Epithelial cell of esophagus (primary cell): Measurements from ENCODE around the gene NOXRED1.
A peak's percentile ranks its signal among the peaks of the same experiment; 100 is the strongest.

ENCODE experiments used
- DNase-seq: peaks from one replicate; pipeline ENCODE4 v3.0.0; 2010; ENCODE audit warnings: low read depth
- H3K4me3 ChIP-seq: 2 replicates; pipeline ENCODE4 v1.5.1; 2011; ENCODE audit warnings: mild to moderate bottlenecking, low read length, control low read depth
- TF ChIP-seq, protein P1 (sequence below): IDR thresholded peaks from 2 replicates; pipeline ENCODE4 v1.5.1; 2011; ENCODE audit warnings: low read depth, mild to moderate bottlenecking, low read length, control low read depth, inconsistent platforms; ENCODE audit not compliant: insufficient read depth; ENCODE audit errors: missing control alignments

Gene NOXRED1

DNA sequence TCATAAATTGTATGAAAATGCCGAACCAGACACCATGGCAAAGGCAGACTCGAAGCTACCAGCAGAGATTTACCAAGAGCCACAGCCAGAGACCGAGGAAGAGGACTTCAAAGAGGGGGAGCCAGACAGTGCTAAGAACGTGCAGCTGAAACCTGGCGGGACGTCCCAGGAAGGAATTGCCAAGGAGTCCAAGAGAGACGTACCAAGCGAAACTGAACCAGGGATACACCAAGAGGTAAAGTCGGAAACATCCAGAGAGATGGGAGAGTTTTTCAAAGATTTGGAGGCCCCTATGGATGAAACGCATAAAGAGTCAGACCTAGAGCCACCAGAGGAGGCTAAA is 45.9 kb downstream of the NOXRED1 start:
- TF ChIP-seq, protein P1, sequence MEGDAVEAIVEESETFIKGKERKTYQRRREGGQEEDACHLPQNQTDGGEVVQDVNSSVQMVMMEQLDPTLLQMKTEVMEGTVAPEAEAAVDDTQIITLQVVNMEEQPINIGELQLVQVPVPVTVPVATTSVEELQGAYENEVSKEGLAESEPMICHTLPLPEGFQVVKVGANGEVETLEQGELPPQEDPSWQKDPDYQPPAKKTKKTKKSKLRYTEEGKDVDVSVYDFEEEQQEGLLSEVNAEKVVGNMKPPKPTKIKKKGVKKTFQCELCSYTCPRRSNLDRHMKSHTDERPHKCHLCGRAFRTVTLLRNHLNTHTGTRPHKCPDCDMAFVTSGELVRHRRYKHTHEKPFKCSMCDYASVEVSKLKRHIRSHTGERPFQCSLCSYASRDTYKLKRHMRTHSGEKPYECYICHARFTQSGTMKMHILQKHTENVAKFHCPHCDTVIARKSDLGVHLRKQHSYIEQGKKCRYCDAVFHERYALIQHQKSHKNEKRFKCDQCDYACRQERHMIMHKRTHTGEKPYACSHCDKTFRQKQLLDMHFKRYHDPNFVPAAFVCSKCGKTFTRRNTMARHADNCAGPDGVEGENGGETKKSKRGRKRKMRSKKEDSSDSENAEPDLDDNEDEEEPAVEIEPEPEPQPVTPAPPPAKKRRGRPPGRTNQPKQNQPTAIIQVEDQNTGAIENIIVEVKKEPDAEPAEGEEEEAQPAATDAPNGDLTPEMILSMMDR = no peak
- peak overlapping the region; percentile 91 for H3K4me3 ChIP-seq
- no peak for DNase-seq

DNA sequence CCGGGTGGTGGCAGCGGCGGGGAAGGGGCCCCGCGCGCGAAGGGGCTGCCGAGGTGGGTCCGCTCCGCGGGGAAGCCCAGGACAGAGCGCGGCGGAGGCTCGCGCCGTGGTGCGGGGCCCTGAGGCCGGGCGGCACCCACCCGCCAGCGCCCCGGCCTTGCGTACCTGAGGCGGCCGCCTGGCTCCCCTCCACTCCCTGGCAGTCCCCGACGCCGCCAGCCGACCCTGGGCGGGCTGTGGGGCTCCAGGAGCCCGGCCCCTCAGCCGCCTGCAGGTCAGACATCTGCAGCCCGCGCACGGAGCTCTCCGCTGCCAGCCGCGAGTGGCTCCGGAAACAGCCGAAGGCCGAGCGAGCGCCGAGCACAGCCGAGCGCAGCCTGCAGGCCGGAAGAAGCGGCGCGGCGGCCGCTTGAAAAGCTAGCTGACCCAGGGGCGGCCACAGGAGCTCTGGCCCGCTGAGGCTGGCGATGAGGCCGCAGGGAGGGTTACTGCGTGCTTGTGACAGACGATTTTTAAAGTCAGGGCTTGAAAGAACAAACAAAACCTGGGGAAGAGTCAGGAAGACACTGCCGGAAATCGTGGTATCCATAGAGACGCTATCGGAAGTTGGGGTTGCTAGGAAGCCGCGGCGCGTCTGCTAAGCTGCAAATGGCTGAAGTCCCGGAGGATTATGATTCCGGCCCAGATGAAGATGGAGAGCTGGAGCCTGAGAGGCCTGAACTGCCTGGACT is 46.4 kb downstream of the NOXRED1 start, which contains the start of the genes SAMD15 and TMED8:
TSS of gene SAMD15 (plus strand) at position 609 of the 731 bp plus-strand sequence. CDS start at position 649, 40 bp downstream.
TSS of gene TMED8 (minus strand) at position 324 of the 731 bp plus-strand sequence. CDS start at position 283, 41 bp downstream.
- TF ChIP-seq, protein P1 = peak; percentile 15
- H3K4me3 ChIP-seq = peak within 1 kb of the TSS; percentile 91
- peak; percentile 88 for DNase-seq

DNA sequence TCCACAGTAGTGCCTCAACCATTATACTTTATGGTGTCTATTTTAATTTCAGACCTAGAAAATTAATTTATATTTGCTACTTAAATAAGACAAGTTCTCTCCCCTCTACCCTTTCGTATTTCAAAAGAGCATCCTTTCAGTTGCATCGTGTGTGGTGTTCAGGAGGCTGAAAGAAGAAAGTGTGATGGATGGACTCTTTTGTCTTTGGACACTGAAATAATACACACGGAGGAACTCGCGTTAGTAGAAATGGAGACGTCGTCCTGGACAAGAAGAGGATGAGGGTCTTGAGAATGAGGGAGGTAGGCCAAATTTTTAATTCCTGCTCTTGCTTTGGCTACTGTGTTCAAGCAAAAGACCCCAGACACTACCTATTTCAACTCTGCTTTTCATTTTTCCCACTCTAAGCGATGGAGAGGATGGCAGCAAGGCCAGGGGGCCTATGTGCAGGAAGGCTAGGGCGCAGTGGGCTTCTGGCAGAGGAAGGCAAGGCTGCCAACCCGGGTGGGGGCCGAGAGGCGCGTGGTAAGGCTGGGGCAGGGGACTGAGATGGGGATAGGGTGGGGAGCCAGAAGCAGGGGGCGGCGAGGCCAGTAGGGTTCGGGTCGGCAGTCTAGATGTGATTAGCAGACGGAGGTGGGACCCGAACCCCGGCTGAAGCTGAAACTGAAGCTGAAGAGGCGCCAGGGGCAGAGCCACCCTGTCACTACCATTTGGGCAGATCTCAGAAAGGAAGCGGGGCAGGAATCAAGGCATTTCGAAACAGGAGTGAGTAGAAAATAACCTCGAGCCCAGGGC is 47.2 kb downstream of the NOXRED1 start:
- DNase-seq = peak; percentile 17
- TF ChIP-seq, protein P1 = no peak
- peak overlapping the region; percentile 91 for H3K4me3 ChIP-seq

DNA sequence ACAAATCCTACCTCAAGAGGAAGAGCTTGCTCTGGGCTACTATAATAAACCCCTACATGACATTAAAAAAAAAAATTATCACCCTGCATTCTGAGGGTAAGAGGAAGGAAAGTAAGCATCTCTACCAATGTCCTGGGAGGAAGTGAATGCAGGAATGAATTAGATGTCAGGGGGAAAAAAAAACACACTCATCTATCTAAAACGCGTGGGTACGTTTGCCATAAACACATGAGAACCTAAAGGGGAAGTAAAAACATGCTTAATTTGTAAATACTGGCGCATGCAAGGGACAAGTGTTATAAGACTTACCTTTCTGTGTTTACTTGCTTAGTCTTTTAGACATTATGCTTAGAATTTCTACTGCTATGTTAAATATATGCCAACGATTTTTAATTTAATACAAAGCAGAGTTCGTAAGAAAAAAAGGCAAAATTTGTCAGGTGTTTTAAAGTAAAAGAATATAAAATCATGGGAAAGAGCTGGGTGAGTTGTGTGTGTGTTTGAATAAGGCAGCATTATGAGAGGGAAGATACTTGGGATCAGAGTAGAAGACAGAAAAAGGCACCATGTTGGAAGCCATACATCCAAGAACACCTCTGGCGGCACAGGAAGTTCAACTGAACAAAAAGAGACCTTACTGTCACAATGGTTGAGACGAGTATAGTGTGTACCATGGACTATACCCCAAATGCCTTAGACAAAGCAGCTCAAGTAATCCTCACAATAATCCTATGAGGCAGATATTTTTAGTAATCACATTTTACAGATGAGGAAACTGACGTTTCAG is 48.0 kb downstream of the NOXRED1 start:
- no peak for DNase-seq
- H3K4me3 ChIP-seq = peak overlapping the region; percentile 91

DNA sequence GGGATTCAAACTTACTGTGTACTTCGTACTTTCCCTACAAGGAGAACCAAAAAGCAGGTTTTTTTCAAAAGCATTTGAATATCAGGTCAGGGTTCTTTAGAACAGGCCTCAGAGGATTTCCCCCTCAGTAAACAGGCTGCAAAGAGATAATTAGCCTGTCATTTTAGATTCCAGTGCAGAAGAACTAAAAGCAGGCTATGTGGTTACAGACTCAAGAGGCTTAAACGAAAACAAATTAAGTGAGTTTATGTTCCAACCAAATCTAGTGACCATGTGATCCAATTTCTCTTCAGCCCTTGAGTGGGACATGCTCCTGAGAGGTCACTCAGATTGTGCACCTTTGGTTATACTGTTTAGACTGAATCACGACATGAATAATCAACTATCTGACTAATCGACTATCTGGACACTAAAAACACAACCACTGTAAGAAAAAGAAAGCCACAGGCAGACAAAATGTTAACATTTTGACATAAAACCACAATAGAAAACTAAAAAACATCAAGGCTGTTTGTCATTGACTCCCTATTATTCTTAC is 51.0 kb downstream of the NOXRED1 start:
- TF ChIP-seq, protein P1 = no peak
- peak; percentile 4 for DNase-seq
- H3K4me3 ChIP-seq = no peak overlapping the region

More for the DNA sequence above, 48.0 kb downstream of the NOXRED1 start:
- TF ChIP-seq, protein P1 = no peak

DNA sequence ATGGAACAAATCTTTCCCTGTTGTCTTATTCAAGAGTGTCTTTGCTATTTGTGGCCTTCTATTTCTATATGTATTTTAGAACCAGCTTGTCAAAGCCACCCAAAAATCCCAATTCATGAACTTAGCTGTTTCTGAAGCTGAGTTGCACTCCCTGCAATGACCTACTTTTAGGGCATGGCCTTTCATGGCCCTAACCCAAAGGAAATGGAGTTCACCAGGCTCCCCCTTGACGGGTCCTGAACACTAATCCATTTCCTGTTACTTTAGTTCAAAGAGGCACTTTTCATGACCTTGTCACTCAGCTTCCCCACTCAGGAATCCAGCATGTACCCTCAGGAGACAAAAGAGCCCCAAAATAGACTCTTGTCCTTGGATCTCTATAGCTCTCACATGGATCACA is 54.0 kb downstream of the NOXRED1 start:
- no peak overlapping the region for H3K4me3 ChIP-seq
- TF ChIP-seq, protein P1 = no peak
- DNase-seq = no peak
